ENCODE results near the gene STARD10. TPM values are rescaled to one million over a fixed set of nuclear protein-coding genes. Genes with fewer than 3 reads are reported as not detected.

STARD10 gene
- total RNA-seq, 2 donors from 2014 or later: 32.2 to 33.3 TPM

DNA sequence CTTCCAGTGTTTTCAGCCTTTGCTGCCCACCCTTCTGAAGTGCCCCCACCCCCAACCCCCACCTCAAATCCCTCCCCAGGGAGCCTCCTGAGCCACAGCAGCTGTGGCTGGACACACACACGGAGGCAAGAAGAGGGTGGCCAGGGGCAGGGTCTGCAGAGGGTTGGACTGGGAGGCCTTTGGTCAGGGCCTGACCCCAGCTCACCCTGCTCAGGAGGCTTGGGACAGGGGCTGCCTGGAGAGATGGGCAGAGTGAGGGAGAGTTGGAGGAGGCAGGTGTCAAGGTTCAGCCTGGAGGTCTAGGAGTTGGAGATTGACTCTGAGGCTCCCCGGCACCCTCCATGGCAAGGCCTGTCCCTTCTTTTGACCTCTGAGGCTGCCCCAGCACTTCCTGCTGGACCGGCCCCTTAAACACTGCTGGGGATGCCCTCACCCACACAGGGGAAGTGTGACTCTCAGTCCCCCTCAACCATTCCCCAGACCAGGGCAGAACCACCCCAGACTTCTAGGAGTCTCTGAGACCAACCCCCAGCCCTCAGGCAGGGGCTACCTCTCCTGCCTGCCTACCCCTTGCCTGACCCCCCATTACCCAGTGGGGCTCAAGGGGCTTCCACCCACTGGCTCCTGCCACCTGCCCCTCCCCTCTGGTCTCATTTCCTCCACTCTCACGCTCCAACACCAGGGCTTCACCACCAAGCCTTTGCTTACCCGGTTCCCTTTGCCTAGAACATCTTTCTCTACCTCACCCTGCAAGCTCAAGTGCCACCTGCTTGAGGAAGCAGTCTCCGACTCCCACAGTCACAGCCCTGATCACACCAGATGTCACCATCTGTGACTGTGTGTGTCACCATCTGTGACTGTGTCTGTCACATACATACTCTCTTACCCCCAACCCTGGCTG lies 50.3 kb downstream of the STARD10 start:
- no peak overlapping the region for H3K27ac ChIP-seq (ENCODE audit: low read depth, low read length)
- peaks cover 3% of the 10 kb centered on the region for H3K36me3 ChIP-seq (ENCODE audit: control insufficient read depth, insufficient read depth, low read length)
- H3K27ac Mint-ChIP-seq: peak overlapping the region; percentile 78
- no peaks in the 10 kb centered on the region for H3K9me3 ChIP-seq (ENCODE audit: control insufficient read depth, low read length)
- no peaks in the 10 kb centered on the region for H3K27me3 Mint-ChIP-seq (ENCODE audit: insufficient read depth)
- DNase-seq: no peak
- H3K4me3 Mint-ChIP-seq: no peak overlapping the region
- peaks cover 11% of the 10 kb centered on the region for H3K4me1 ChIP-seq (ENCODE audit: control insufficient read depth, insufficient read depth, low read length)
- H3K9ac ChIP-seq (ENCODE audit: extremely low read depth, low read length, poor library complexity, severe bottlenecking): no peak overlapping the region
- WGBS, 2 experiments (ENCODE audit: insufficient coverage in 1 of 2, insufficient read length in 1 of 2): 77 to 100% methylated on average over 1 to 6 of the region's 6 CpGs
- TF ChIP-seq CTCF (conservative IDR thresholded peaks at IDR 0.05): no peak
- peaks cover 5% of the 10 kb centered on the region for H3K36me3 Mint-ChIP-seq (ENCODE audit: low read depth)
- no peaks in the 10 kb centered on the region for H3K9me3 Mint-ChIP-seq
- no peak overlapping the region for H3K4me3 ChIP-seq (ENCODE audit: low read length)
- no peaks in the 10 kb centered on the region for H3K27me3 ChIP-seq (ENCODE audit: control insufficient read depth, insufficient read depth, low read length, poor library complexity, severe bottlenecking)
- peaks cover 47% of the 10 kb centered on the region for H3K4me1 Mint-ChIP-seq

DNA sequence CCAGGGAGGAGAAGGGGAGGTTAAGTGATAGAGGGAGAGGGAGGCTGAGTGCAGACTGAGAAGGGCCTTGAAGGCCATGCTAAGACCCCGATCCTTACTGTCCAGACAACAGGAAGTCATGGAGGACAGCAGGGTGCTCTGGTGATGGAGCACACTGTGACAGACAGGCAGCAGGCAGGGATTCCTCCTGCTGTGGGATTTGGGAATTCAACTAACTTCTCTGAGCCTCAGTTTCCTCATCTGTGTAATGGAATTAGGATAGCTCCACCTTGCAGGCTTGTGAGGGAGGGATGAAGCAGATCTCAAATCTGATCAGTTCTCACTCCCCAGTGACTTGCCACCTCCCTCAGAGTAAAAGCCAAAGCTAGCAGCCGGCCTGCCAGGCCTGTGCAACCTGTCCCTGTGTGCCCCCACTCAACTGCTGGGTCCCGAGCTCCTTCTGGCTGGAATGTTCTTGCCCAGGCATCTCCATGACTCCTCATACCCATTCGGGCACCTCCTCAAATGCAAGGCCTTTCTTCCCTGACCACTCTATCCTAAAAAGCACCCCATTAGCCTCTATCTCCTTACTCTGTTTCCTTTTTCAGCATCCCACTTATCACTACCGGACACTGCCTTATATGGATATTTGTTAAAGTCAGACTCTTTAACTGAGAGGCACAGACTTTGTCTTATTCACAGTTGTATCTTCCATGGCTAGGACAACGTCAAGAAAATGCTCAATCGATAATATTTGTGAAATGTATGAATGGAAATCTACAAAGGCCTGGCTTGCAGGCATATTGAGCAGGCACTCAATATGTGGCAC lies 51.1 kb downstream of the STARD10 start:
- Histone ChIP-seq H3K4me1 (ENCODE audit: control insufficient read depth, insufficient read depth, low read length) (peaks cover 11% of the 10 kb centered on the region), H3K27me3 (ENCODE audit: control insufficient read depth, insufficient read depth, low read length, poor library complexity, severe bottlenecking) (no peaks in the 10 kb centered on the region), H3K9ac (ENCODE audit: extremely low read depth, low read length, poor library complexity, severe bottlenecking) (no peak overlapping the region), H3K27ac (ENCODE audit: low read depth, low read length) (no peak overlapping the region), H3K4me3 (ENCODE audit: low read length) (no peak overlapping the region), H3K9me3 (ENCODE audit: control insufficient read depth, low read length) (no peaks in the 10 kb centered on the region), H3K36me3 (ENCODE audit: control insufficient read depth, insufficient read depth, low read length) (peaks cover 6% of the 10 kb centered on the region)
- peaks cover 3% of the 10 kb centered on the region for H3K36me3 Mint-ChIP-seq (ENCODE audit: low read depth)
- no peak for TF ChIP-seq CTCF (conservative IDR thresholded peaks at IDR 0.05)
- WGBS, 2 experiments (ENCODE audit: insufficient coverage in 1 of 2, insufficient read length in 1 of 2): 90 to 91% methylated on average over 4 to 7 of the region's 7 CpGs
- DNase-seq: no peak
- H3K4me3 Mint-ChIP-seq: no peak overlapping the region
- peak overlapping the region; percentile 96 for H3K27ac Mint-ChIP-seq
- H3K4me1 Mint-ChIP-seq: peaks cover 48% of the 10 kb centered on the region
- H3K9me3 Mint-ChIP-seq: no peaks in the 10 kb centered on the region
- no peaks in the 10 kb centered on the region for H3K27me3 Mint-ChIP-seq (ENCODE audit: insufficient read depth)

DNA sequence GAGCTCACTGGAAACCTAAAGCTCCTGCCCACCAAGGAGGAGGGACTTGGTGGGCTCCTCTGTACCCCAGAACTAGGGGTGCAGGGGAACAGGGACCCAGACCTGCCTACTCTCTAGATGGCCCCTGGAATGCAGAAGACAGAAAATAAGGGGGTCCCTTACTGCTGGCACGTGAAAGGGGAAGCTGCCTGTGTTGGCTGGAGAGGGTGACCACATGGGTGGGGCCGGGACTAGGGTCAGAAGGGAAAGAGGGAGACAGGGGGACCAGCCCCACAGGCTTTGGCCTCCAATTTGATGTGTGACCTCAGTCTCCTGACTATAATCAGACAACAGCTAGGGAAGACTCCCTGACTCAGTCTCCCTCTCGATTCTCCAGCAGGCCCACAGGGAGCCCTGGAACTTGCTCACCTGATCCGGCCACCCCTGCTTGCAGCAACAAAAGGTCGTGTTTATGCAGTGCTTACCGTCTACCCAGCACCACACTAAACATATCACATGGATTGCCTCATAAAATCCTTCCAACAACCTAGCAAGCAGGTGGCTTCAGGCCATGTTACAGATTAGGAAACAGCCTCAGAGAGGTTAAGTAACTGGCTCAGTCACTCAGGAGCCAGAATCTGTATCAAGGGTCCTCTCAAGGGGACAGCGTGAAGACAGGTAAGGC lies 51.9 kb downstream of the STARD10 start:
- H3K27me3 ChIP-seq (ENCODE audit: control insufficient read depth, insufficient read depth, low read length, poor library complexity, severe bottlenecking): no peaks in the 10 kb centered on the region
- DNase-seq: no peak
- TF ChIP-seq CTCF (conservative IDR thresholded peaks at IDR 0.05): no peak
- H3K36me3 ChIP-seq (ENCODE audit: control insufficient read depth, insufficient read depth, low read length): peaks cover 7% of the 10 kb centered on the region
- H3K9ac ChIP-seq (ENCODE audit: extremely low read depth, low read length, poor library complexity, severe bottlenecking): peak overlapping the region; percentile 25
- no peaks in the 10 kb centered on the region for H3K9me3 ChIP-seq (ENCODE audit: control insufficient read depth, low read length)
- Mint-ChIP-seq H3K27ac (peak overlapping the region; percentile 96), H3K27me3 (ENCODE audit: insufficient read depth) (no peaks in the 10 kb centered on the region), H3K4me1 (peaks cover 51% of the 10 kb centered on the region), H3K4me3 (peak overlapping the region; percentile 47), H3K9me3 (no peaks in the 10 kb centered on the region), H3K36me3 (ENCODE audit: low read depth) (peaks cover 9% of the 10 kb centered on the region)
- no peak overlapping the region for H3K4me3 ChIP-seq (ENCODE audit: low read length)
- H3K27ac ChIP-seq (ENCODE audit: low read depth, low read length): no peak overlapping the region
- H3K4me1 ChIP-seq (ENCODE audit: control insufficient read depth, insufficient read depth, low read length): peaks cover 11% of the 10 kb centered on the region
- WGBS, 2 experiments (ENCODE audit: insufficient coverage in 1 of 2, insufficient read length in 1 of 2): 81 to 88% methylated on average over 4 to 7 of the region's 7 CpGs

Data from endodermal cell (in vitro differentiated cells).